Peyer's patch (tissue), 4 donors: ENCODE results near the gene FYB1. TPM values are rescaled to one million over a fixed set of nuclear protein-coding genes. Genes with fewer than 3 reads are reported as not detected.

Source experiments
- DNase-seq, 3 donors: peaks; one replicate each; pipeline ENCODE4 v3.0.0-alpha.2; 2017 to 2019
- H3K27ac ChIP-seq, 4 donors: fragments of 200-600 bp; sonication (generic); one replicate each; pipeline ENCODE4 v1.5.1; 2016 to 2019
- H3K27me3 ChIP-seq, 2 donors: fragments of 200-600 bp; sonication (generic); one replicate each; pipeline ENCODE4 v1.5.1; 2019
- H3K36me3 ChIP-seq, 3 donors: fragments of 200-600 bp; sonication (generic); one replicate each; pipeline ENCODE4 v1.5.1; 2016 to 2019
- H3K4me1 ChIP-seq, 4 donors: fragments of 200-600 bp; sonication (generic); one replicate each; pipeline ENCODE4 v1.5.1; 2016 to 2019
- H3K4me3 ChIP-seq, 4 donors: fragments of 200-600 bp; sonication (generic); 1 replicate in 3 of 4; 2 replicates in 1 of 4; pipeline ENCODE4 v1.5.1; 2016 to 2019; ENCODE audit warnings: mild to moderate bottlenecking in 1 of 4
- H3K9me3 ChIP-seq, 4 donors: fragments of 200-600 bp; sonication (generic); one replicate each; pipeline ENCODE4 v1.5.1; 2016 to 2019; ENCODE audit warnings: mild to moderate bottlenecking in 1 of 4
- POLR2A ChIP-seq, 2 donors: fragments of 450-650 bp; IDR thresholded peaks; one replicate each; pipeline ENCODE4 v1.5.1; 2017; ENCODE audit warnings: antibody characterized with exemption in 2 of 2, mild to moderate bottlenecking in 2 of 2, moderate library complexity in 2 of 2
- total RNA-seq, 4 donors: library from RNA; depleted of rRNA; stranded (reverse); fragments of >200 nt; gene quantifications; one replicate each; pipeline ENCODE4 v1.1.0, GENCODE V29; 2016
- TF ChIP-seq, protein P1 (sequence below), 6 experiments: fragments of 450-650 bp in 4 of 6; fragments of 200-600 bp in 2 of 6; sonication (generic) in 1 of 6; IDR thresholded peaks; one replicate each; pipeline ENCODE4 v1.5.1; 2017 to 2019; ENCODE audit warnings: antibody characterized with exemption in 6 of 6, mild to moderate bottlenecking in 3 of 6, moderate library complexity in 1 of 6

Gene FYB1, protein sequence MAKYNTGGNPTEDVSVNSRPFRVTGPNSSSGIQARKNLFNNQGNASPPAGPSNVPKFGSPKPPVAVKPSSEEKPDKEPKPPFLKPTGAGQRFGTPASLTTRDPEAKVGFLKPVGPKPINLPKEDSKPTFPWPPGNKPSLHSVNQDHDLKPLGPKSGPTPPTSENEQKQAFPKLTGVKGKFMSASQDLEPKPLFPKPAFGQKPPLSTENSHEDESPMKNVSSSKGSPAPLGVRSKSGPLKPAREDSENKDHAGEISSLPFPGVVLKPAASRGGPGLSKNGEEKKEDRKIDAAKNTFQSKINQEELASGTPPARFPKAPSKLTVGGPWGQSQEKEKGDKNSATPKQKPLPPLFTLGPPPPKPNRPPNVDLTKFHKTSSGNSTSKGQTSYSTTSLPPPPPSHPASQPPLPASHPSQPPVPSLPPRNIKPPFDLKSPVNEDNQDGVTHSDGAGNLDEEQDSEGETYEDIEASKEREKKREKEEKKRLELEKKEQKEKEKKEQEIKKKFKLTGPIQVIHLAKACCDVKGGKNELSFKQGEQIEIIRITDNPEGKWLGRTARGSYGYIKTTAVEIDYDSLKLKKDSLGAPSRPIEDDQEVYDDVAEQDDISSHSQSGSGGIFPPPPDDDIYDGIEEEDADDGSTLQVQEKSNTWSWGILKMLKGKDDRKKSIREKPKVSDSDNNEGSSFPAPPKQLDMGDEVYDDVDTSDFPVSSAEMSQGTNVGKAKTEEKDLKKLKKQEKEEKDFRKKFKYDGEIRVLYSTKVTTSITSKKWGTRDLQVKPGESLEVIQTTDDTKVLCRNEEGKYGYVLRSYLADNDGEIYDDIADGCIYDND
- 100 to 1,000 TPM in 1 of 4 donors, 10 to 100 TPM in 3; 12.1 to 184 (median 17.6) TPM for total RNA-seq

DNA sequence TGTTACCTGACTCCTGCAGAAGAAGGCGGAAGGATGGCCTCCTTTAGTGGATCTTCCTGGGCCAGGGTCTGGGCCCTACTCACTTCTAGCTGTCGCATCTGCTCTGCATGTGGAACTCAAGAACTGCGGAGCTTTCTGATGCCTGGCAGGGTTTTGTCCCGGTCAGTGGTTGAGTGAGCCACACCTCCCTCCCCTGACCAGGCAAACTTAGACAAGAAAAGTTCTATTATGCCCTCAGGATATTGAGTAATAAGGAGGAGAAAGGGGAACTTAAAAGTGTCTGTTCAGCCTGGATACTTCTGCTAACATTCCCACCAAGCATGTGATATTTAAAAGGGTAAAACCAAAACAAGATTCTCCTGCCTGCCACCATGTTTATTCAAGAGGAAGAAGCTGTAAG lies at the start of gene FYB1:
Gene FYB1, minus strand, starts transcription at position 127 of the 400 bp plus-strand sequence. CDS start 16,603 bp downstream, outside the sequence.
- DNase-seq, result peak in 1 of 3 donors; percentile 52
- peak within 1 kb of the TSS in 1 of 4 donors; percentile 21 for H3K4me3 ChIP-seq

DNA sequence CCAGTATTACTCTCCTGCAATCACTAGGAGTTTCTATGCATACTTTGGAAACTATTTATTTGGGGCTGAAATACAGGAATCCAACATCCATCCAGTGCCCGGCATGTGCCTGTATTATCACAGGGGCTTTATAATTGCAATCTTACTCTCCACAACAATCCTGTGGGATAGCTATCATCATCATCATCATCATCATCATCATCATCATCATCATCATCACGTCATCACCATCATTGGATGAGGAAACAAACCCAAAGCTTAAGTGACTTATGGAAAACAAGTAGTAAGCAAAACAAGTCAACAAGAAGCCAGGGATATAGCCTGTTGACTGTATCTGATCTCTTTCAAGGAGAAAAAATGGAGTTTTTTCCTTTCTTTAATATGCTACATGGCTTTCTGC lies 47.8 kb upstream of the FYB1 start:
- no peaks in the 10 kb centered on the region for H3K9me3 ChIP-seq
- H3K27me3 ChIP-seq, result no peaks in the 10 kb centered on the region
- no peak for DNase-seq
- no peaks in the 10 kb centered on the region for H3K4me1 ChIP-seq
- no peak for TF ChIP-seq POLR2A (IDR thresholded peaks at IDR 0.05)
- TF ChIP-seq, protein P1, sequence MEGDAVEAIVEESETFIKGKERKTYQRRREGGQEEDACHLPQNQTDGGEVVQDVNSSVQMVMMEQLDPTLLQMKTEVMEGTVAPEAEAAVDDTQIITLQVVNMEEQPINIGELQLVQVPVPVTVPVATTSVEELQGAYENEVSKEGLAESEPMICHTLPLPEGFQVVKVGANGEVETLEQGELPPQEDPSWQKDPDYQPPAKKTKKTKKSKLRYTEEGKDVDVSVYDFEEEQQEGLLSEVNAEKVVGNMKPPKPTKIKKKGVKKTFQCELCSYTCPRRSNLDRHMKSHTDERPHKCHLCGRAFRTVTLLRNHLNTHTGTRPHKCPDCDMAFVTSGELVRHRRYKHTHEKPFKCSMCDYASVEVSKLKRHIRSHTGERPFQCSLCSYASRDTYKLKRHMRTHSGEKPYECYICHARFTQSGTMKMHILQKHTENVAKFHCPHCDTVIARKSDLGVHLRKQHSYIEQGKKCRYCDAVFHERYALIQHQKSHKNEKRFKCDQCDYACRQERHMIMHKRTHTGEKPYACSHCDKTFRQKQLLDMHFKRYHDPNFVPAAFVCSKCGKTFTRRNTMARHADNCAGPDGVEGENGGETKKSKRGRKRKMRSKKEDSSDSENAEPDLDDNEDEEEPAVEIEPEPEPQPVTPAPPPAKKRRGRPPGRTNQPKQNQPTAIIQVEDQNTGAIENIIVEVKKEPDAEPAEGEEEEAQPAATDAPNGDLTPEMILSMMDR (IDR thresholded peaks at IDR 0.05), result no peak
- no peak overlapping the region for H3K27ac ChIP-seq
- H3K4me3 ChIP-seq, result no peak overlapping the region
- no peaks in the 10 kb centered on the region for H3K36me3 ChIP-seq

More for the DNA sequence above, at the start of gene FYB1:
- Histone ChIP-seq H3K9me3 (no peaks in the 10 kb centered on the region), H3K4me1 (no peaks in the 10 kb centered on the region), H3K27me3 (no peaks in the 10 kb centered on the region), H3K27ac (peak within 1 kb of the TSS; percentile 3 to 65 (median 42)), H3K36me3 (no peaks in the 10 kb centered on the region)
- TF ChIP-seq POLR2A (IDR thresholded peaks at IDR 0.05), result no peak
- TF ChIP-seq, protein P1 (IDR thresholded peaks at IDR 0.05), result no peak

DNA sequence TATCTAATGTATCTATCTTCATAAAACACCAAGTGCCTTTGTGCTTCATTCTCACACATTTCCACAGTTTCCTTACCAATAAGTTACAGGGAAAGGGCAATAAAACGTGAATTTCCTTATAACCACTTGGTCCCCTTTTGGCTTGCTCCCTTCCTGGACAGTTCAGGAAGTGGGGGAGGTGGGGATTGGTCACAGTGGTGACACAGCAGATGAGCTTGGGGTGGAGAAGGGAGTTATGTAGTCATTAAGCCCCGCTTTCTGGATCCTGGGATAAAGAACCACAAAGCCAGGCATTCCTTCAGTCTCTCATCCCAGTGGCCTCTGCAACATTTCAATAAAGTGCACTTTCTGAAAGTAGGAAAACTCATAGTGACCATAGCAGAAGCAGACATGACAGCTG lies 47.1 kb upstream of the FYB1 start:
- Histone ChIP-seq H3K4me1 (no peaks in the 10 kb centered on the region), H3K9me3 (no peaks in the 10 kb centered on the region), H3K4me3 (no peak overlapping the region), H3K36me3 (no peaks in the 10 kb centered on the region), H3K27me3 (no peaks in the 10 kb centered on the region), H3K27ac (no peak overlapping the region)
- TF ChIP-seq, protein P1 (IDR thresholded peaks at IDR 0.05), result no peak
- TF ChIP-seq POLR2A (IDR thresholded peaks at IDR 0.05), result no peak
- no peak for DNase-seq

DNA sequence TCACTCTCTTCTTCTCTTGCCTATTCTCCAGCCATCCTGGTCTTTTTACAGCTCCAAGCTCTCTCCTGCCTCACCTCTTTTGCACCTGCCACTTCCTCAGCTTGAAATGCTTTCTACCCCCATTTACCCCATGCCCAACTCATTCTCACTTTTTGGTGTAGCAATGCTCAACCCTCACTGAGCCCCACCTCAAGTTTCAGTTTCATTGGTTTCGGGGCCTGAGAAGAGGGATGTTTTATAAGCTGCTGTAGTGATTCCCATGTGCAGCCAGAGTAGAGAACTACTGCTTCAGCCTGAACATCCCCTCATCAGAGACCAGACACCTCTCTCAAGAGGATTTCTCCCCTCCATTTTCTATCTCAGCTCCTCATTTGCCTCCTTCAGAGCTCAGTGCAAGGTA lies 45.2 kb upstream of the FYB1 start:
- DNase-seq, result no peak
- Histone ChIP-seq H3K27me3 (no peaks in the 10 kb centered on the region), H3K4me3 (no peak overlapping the region), H3K36me3 (no peaks in the 10 kb centered on the region), H3K4me1 (no peaks in the 10 kb centered on the region), H3K9me3 (no peaks in the 10 kb centered on the region), H3K27ac (no peak overlapping the region)
- TF ChIP-seq, protein P1 (IDR thresholded peaks at IDR 0.05), result no peak
- TF ChIP-seq POLR2A (IDR thresholded peaks at IDR 0.05), result no peak

DNA sequence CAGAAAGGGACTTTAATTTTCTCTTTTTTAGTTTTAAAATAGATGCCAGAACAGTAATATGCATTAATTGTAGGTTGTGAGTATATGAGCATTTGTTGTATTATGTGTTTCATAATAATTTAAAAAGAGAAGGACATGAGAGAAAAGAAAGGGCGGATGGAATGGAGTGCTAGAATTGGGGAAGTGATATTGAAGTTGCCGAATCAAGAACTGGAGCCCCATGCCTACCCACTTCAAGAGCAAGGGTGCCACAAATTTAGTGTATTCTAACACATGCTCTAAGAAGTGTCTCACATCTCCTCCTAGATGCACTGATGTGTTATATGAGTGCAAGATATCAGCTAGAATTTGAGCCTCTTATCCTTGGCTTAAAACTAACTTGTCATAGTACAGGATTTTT lies 43.6 kb upstream of the FYB1 start:
- DNase-seq, result no peak
- H3K9me3 ChIP-seq, result no peaks in the 10 kb centered on the region
- H3K4me1 ChIP-seq, result no peaks in the 10 kb centered on the region
- H3K27ac ChIP-seq, result no peak overlapping the region
- H3K36me3 ChIP-seq, result no peaks in the 10 kb centered on the region
- H3K27me3 ChIP-seq, result no peaks in the 10 kb centered on the region
- H3K4me3 ChIP-seq, result no peak overlapping the region
- TF ChIP-seq POLR2A (IDR thresholded peaks at IDR 0.05), result no peak
- TF ChIP-seq, protein P1 (IDR thresholded peaks at IDR 0.05), result no peak
